Liver (tissue), 3 donors: ENCODE measurements around the gene ARL17A.
"Not testable (repeated sequence)": the region's sequence is repeated elsewhere in the genome, so short reads cannot be mapped to it uniquely, and the experiment has no call there.

Experiments used
- EGR1 ChIP-seq, 2 donors: IDR thresholded peaks; 2 replicates each; pipeline ENCODE4 v1.6.1; 2016 to 2018; ENCODE audit warnings: antibody characterized with exemption in 2 of 2, low read depth in 2 of 2
- GABPA ChIP-seq, 2 donors: IDR thresholded peaks in 1 of 2; conservative IDR thresholded peaks in 1 of 2; 2 replicates each; pipeline ENCODE4 v1.6.1; 2016; ENCODE audit warnings: antibody characterized with exemption in 2 of 2, mild to moderate bottlenecking in 1 of 2, moderate library complexity in 1 of 2
- JUND ChIP-seq, 2 donors: IDR thresholded peaks; 2 replicates each; pipeline ENCODE4 v1.6.1; 2016; ENCODE audit warnings: antibody characterized with exemption in 2 of 2
- RAD21 ChIP-seq, 2 donors: IDR thresholded peaks; 2 replicates each; pipeline ENCODE4 v1.6.1; 2016; ENCODE audit warnings: antibody characterized with exemption in 2 of 2, mild to moderate bottlenecking in 2 of 2
- RXRA ChIP-seq, 2 donors: IDR thresholded peaks; 2 replicates each; pipeline ENCODE4 v1.6.1; 2017 to 2018; ENCODE audit warnings: antibody characterized with exemption in 2 of 2, mild to moderate bottlenecking in 1 of 2
- SP1 ChIP-seq: IDR thresholded peaks from 2 replicates; pipeline ENCODE4 v1.6.1; 2018; ENCODE audit warnings: antibody characterized with exemption, mild to moderate bottlenecking
- TAF1 ChIP-seq: conservative IDR thresholded peaks from 2 replicates; pipeline ENCODE4 v1.6.1; 2016; ENCODE audit warnings: antibody characterized with exemption, mild to moderate bottlenecking
- YY1 ChIP-seq: IDR thresholded peaks from 2 replicates; pipeline ENCODE4 v1.6.1; 2016; ENCODE audit warnings: antibody characterized with exemption, mild to moderate bottlenecking
- TF ChIP-seq, protein P1 (sequence below): fragments of 150-350 bp; IDR thresholded peaks from 2 replicates; pipeline ENCODE4 v1.5.1; 2017; ENCODE audit warnings: improper control_type of control experiment, low read depth, low read length; ENCODE audit not compliant: missing input control
- TF ChIP-seq, protein P2 (sequence below): IDR thresholded peaks from 2 replicates; pipeline ENCODE4 v1.6.1; 2016; ENCODE audit warnings: antibody characterized with exemption, mild to moderate bottlenecking
- TF ChIP-seq, protein P3 (sequence below): IDR thresholded peaks from 2 replicates; pipeline ENCODE4 v1.6.1; 2016; ENCODE audit warnings: antibody characterized with exemption
- TF ChIP-seq, protein P4 (sequence below): IDR thresholded peaks from 2 replicates; pipeline ENCODE4 v1.6.1; 2016; ENCODE audit warnings: antibody characterized with exemption
- TF ChIP-seq, protein P5 (sequence below): IDR thresholded peaks from 2 replicates; pipeline ENCODE4 v1.6.1; 2016; ENCODE audit warnings: antibody characterized with exemption
- donor health status: healthy.
- donor health status: healthy.

DNA sequence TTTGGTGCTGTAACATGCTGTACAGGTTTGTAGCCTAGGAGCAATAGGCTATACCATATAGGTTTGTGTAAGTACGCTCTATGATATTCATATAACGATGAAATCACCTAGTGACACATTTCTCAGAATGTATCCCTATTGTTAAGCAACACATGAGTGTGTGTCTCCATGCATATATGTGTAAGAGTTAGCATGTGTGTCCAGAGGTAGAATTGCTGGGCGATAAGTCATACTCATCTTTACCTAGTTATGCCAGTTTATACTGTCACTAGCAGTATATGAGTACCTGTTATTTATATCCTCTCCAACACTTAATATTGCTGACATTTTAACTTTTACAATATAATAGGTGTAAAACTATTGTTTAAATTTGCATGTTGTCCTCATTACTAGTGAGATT is 21.3 kb upstream of the ARL17A start:
- TF ChIP-seq, protein P1, sequence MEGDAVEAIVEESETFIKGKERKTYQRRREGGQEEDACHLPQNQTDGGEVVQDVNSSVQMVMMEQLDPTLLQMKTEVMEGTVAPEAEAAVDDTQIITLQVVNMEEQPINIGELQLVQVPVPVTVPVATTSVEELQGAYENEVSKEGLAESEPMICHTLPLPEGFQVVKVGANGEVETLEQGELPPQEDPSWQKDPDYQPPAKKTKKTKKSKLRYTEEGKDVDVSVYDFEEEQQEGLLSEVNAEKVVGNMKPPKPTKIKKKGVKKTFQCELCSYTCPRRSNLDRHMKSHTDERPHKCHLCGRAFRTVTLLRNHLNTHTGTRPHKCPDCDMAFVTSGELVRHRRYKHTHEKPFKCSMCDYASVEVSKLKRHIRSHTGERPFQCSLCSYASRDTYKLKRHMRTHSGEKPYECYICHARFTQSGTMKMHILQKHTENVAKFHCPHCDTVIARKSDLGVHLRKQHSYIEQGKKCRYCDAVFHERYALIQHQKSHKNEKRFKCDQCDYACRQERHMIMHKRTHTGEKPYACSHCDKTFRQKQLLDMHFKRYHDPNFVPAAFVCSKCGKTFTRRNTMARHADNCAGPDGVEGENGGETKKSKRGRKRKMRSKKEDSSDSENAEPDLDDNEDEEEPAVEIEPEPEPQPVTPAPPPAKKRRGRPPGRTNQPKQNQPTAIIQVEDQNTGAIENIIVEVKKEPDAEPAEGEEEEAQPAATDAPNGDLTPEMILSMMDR, result not testable (repeated sequence)
- TF ChIP-seq YY1; RAD21 (IDR thresholded peaks at IDR 0.05); EGR1 (IDR thresholded peaks at IDR 0.05; ENCODE audit: low read depth in 2 of 2); GABPA (IDR thresholded peaks at IDR 0.05 in 1 of 2, conservative IDR thresholded peaks at IDR 0.05 in 1 of 2); JUND (IDR thresholded peaks at IDR 0.05); TAF1; RXRA (IDR thresholded peaks at IDR 0.05); SP1: not testable (repeated sequence)
- TF ChIP-seq, protein P2, sequence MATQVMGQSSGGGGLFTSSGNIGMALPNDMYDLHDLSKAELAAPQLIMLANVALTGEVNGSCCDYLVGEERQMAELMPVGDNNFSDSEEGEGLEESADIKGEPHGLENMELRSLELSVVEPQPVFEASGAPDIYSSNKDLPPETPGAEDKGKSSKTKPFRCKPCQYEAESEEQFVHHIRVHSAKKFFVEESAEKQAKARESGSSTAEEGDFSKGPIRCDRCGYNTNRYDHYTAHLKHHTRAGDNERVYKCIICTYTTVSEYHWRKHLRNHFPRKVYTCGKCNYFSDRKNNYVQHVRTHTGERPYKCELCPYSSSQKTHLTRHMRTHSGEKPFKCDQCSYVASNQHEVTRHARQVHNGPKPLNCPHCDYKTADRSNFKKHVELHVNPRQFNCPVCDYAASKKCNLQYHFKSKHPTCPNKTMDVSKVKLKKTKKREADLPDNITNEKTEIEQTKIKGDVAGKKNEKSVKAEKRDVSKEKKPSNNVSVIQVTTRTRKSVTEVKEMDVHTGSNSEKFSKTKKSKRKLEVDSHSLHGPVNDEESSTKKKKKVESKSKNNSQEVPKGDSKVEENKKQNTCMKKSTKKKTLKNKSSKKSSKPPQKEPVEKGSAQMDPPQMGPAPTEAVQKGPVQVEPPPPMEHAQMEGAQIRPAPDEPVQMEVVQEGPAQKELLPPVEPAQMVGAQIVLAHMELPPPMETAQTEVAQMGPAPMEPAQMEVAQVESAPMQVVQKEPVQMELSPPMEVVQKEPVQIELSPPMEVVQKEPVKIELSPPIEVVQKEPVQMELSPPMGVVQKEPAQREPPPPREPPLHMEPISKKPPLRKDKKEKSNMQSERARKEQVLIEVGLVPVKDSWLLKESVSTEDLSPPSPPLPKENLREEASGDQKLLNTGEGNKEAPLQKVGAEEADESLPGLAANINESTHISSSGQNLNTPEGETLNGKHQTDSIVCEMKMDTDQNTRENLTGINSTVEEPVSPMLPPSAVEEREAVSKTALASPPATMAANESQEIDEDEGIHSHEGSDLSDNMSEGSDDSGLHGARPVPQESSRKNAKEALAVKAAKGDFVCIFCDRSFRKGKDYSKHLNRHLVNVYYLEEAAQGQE, result not testable (repeated sequence)
- TF ChIP-seq, protein P3, sequence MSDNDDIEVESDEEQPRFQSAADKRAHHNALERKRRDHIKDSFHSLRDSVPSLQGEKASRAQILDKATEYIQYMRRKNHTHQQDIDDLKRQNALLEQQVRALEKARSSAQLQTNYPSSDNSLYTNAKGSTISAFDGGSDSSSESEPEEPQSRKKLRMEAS, result not testable (repeated sequence)
- TF ChIP-seq, protein P4, sequence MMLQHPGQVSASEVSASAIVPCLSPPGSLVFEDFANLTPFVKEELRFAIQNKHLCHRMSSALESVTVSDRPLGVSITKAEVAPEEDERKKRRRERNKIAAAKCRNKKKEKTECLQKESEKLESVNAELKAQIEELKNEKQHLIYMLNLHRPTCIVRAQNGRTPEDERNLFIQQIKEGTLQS, result not testable (repeated sequence)
- TF ChIP-seq, protein P5, sequence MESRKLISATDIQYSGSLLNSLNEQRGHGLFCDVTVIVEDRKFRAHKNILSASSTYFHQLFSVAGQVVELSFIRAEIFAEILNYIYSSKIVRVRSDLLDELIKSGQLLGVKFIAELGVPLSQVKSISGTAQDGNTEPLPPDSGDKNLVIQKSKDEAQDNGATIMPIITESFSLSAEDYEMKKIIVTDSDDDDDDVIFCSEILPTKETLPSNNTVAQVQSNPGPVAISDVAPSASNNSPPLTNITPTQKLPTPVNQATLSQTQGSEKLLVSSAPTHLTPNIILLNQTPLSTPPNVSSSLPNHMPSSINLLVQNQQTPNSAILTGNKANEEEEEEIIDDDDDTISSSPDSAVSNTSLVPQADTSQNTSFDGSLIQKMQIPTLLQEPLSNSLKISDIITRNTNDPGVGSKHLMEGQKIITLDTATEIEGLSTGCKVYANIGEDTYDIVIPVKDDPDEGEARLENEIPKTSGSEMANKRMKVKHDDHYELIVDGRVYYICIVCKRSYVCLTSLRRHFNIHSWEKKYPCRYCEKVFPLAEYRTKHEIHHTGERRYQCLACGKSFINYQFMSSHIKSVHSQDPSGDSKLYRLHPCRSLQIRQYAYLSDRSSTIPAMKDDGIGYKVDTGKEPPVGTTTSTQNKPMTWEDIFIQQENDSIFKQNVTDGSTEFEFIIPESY, result not testable (repeated sequence)
